GM12878 (cell line): Measurements from ENCODE around the gene CFAP74. TPM values are rescaled to one million over a fixed set of nuclear protein-coding genes. Genes with fewer than 3 reads are reported as not detected.

Source experiments
- ATAC-seq: fragments of 200-7000 bp; cut with Tn5 transposase; 3 replicates; pipeline ENCODE4 v1.9.1; 2020; ENCODE audit warnings: mild to moderate bottlenecking, moderate library complexity
- BruUV-seq: library from RNA; stranded (reverse); fragments of 400-500 nt; replicated peaks from 2 replicates; lab custom pipeline; 2021; lab: Mats Ljungman, UMichigan
- CTCF ChIA-PET: fragments of 300-600 bp; sonication (Branson Sonifier 250); formaldehyde crosslinking; extraction: SDS; loops from one replicate; lab custom pipeline; 2021; ENCODE audit warnings: inconsistent platforms; lab: Yijun Ruan, JAX
- POLR2A ChIA-PET: fragments of 350-600 bp; formaldehyde crosslinking; extraction: SDS; loops from one replicate; lab custom pipeline; 2021; ENCODE audit warnings: inconsistent platforms; lab: Charles Lee
- RAD21 ChIA-PET: fragments of 300-600 bp; sonication (Branson Sonifier 250); formaldehyde crosslinking; loops from one replicate; lab custom pipeline; 2023; ENCODE audit warnings: antibody characterized with exemption; ENCODE audit not compliant: unreplicated experiment; lab: Charles Lee
- SMC1A ChIA-PET: fragments of 300-600 bp; sonication (Branson Sonifier 250); formaldehyde crosslinking; loops from one replicate; lab custom pipeline; 2023; ENCODE audit not compliant: unreplicated experiment, uncharacterized antibody; lab: Charles Lee
- DNase-seq: peaks from one replicate; pipeline ENCODE4 v3.0.0-alpha.2; 2011; ENCODE audit warnings: low read depth, low spot score
- FAIRE-seq: peaks from 3 replicates; lab custom pipeline; 2011; peaks lifted over from hg19 to GRCh38; lab: Jason Lieb, UNC
- H2AFZ ChIP-seq: 2 replicates; pipeline ENCODE4 v1.6.0; 2011; ENCODE audit warnings: low read depth, low read length, control low read depth; ENCODE audit not compliant: control insufficient read depth
- H3K27ac ChIP-seq: 2 replicates; pipeline ENCODE4 v1.5.1; 2011; ENCODE audit warnings: control low read depth; ENCODE audit not compliant: control insufficient read depth, insufficient read depth
- H3K27me3 ChIP-seq, 2 experiments: replicated peaks in 1 of 2; 2 replicates each; pipeline versions ENCODE4 v1.6.0 to v1.6.1; 2011; ENCODE audit warnings: low read length in 1 of 2; ENCODE audit not compliant: control insufficient read depth in 2 of 2, insufficient read depth in 2 of 2
- H3K36me3 ChIP-seq, 2 experiments: 2 replicates each; pipeline ENCODE4 v1.5.1; 2011; ENCODE audit warnings: low read length in 1 of 2; ENCODE audit not compliant: control insufficient read depth in 2 of 2, insufficient read depth in 2 of 2
- H3K4me1 ChIP-seq: 2 replicates; pipeline ENCODE4 v1.6.1; 2011; ENCODE audit warnings: mild to moderate bottlenecking, low read length, moderate library complexity, mixed read lengths; ENCODE audit not compliant: control insufficient read depth, insufficient read depth
- H3K4me2 ChIP-seq: 2 replicates; pipeline ENCODE4 v1.6.0; 2011; ENCODE audit warnings: control low read depth; ENCODE audit not compliant: control insufficient read depth, insufficient read depth
- H3K4me3 ChIP-seq: fragments of 200-600 bp; sonication (generic); 2 replicates; pipeline ENCODE4 v1.5.1; 2016
- H3K79me2 ChIP-seq: 2 replicates; pipeline ENCODE4 v1.6.0; 2011; ENCODE audit warnings: low read length; ENCODE audit not compliant: control insufficient read depth, insufficient read depth
- H3K9ac ChIP-seq: 2 replicates; pipeline ENCODE4 v1.8.0; 2011; ENCODE audit warnings: low read length, control low read depth, mixed read lengths; ENCODE audit not compliant: control insufficient read depth, insufficient read depth
- H3K9me3 ChIP-seq: replicated peaks from 3 replicates; pipeline ENCODE4 v1.5.1; 2011; ENCODE audit warnings: mild to moderate bottlenecking, low read length; ENCODE audit not compliant: control insufficient read depth, insufficient read depth
- H4K20me1 ChIP-seq: 2 replicates; pipeline ENCODE4 v1.6.0; 2011; ENCODE audit not compliant: control insufficient read depth, insufficient read depth
- CTCF ChIP-seq, 3 experiments: IDR thresholded peaks in 2 of 3; conservative IDR thresholded peaks in 1 of 3; 2 replicates each; pipeline ENCODE4 v1.5.1; 2011; ENCODE audit warnings: low read depth in 3 of 3, low read length in 3 of 3, mild to moderate bottlenecking in 3 of 3, control low read depth in 2 of 3, moderate library complexity in 2 of 3, inconsistent platforms in 1 of 3, mixed read lengths in 1 of 3; ENCODE audit not compliant: control insufficient read depth in 2 of 3, insufficient read depth in 1 of 3; ENCODE audit errors: extremely low read depth in 1 of 3
- DPF2 ChIP-seq: fragments of 450-650 bp; IDR thresholded peaks from 2 replicates; pipeline ENCODE4 v1.6.1; 2017; ENCODE audit warnings: mild to moderate bottlenecking
- FOXK2 ChIP-seq: fragments of 450-650 bp; IDR thresholded peaks from 2 replicates; pipeline ENCODE4 v1.6.1; 2017; ENCODE audit warnings: mild to moderate bottlenecking, moderate library complexity
- GATAD2B ChIP-seq: fragments of 450-650 bp; conservative IDR thresholded peaks from 2 replicates; pipeline ENCODE4 v1.6.1; 2017; ENCODE audit warnings: low read depth, mild to moderate bottlenecking, moderate library complexity
- KAT2A ChIP-seq: conservative IDR thresholded peaks from 2 replicates; pipeline ENCODE4 v1.6.1; 2011; ENCODE audit warnings: low read depth, low read length; ENCODE audit not compliant: control insufficient read depth
- MLLT1 ChIP-seq: fragments of 450-650 bp; IDR thresholded peaks from 2 replicates; pipeline ENCODE4 v1.6.1; 2016; ENCODE audit warnings: mild to moderate bottlenecking
- NFYA ChIP-seq: IDR thresholded peaks from 2 replicates; pipeline ENCODE4 v1.6.1; 2011; ENCODE audit warnings: low read depth, mild to moderate bottlenecking, low read length, improper control_type of control experiment, borderline replicate concordance
- RAD51 ChIP-seq: fragments of 450-650 bp; IDR thresholded peaks from 2 replicates; pipeline ENCODE4 v1.6.1; 2016; ENCODE audit warnings: moderate library complexity, mild to moderate bottlenecking, inconsistent platforms
- SIN3A ChIP-seq: IDR thresholded peaks from 2 replicates; pipeline ENCODE4 v1.6.1; 2012; ENCODE audit warnings: low read depth, low read length, improper control_type of control experiment
- SIX5 ChIP-seq: IDR thresholded peaks from 2 replicates; pipeline ENCODE4 v1.6.1; 2011; ENCODE audit warnings: mild to moderate bottlenecking, low read depth, low read length, moderate library complexity; ENCODE audit not compliant: severe bottlenecking
- ZNF24 ChIP-seq: fragments of 450-650 bp; IDR thresholded peaks from 2 replicates; pipeline ENCODE4 v1.6.1; 2017; ENCODE audit warnings: antibody characterized with exemption, mild to moderate bottlenecking
- ZZZ3 ChIP-seq: IDR thresholded peaks from 2 replicates; pipeline ENCODE4 v1.6.1; 2011; ENCODE audit warnings: low read depth; ENCODE audit not compliant: control insufficient read depth, insufficient read length
- WGBS: methylation state at CpG from one replicate; pipeline ENCODE4 v1.1.6; 2016; ENCODE audit warnings: low lambda C conversion rate; ENCODE audit not compliant: insufficient replicate concordance, insufficient coverage; ENCODE audit errors: missing lambda C conversion rate; 5-methylcytosine and 5-hydroxymethylcytosine counted together
- in situ Hi-C: fragments of 300-500 bp; cut with MboI; formaldehyde crosslinking; loops from 9 replicates; pipeline ENCODE4 v1.14.3; 2018; ENCODE audit warnings: mixed read lengths
- intact Hi-C: fragments of 100-400 bp; cut with micrococcal nuclease; formaldehyde crosslinking; loops from one replicate; pipeline ENCODE4 v1.14.2; 2022; ENCODE audit not compliant: unreplicated experiment
- polyA plus RNA-seq, 11 experiments: library from polyadenylated mRNA; depleted of rRNA in 4 of 11; unstranded in 6 of 11; stranded (reverse) in 5 of 11; fragments of >200 nt; fragmentation: Nextera tagmentation in 4 of 11; fragmentation: Illumina TruSeq in 1 of 11; extraction: Ambion mirVana in 4 of 11; extraction: Trizol in 1 of 11; gene quantifications; 1 replicate in 1 of 11; 2 replicates in 10 of 11; pipeline versions ENCODE4 v1.2.1 to v1.2.3, GENCODE V29; 2011 to 2016; ENCODE audit warnings: inconsistent platforms in 2 of 11, missing spikeins in 2 of 11, low read depth in 1 of 11
- total RNA-seq, 4 experiments: library from RNA; depleted of rRNA in 3 of 4; stranded (reverse); fragments of >200 nt in 3 of 4; fragmentation: Illumina TruSeq in 1 of 4; extraction: Trizol in 1 of 4; gene quantifications; 2 replicates each; pipeline versions ENCODE4 v1.2.1 to v1.2.3, GENCODE V29; 2013 to 2021
- TF ChIP-seq, protein P1 (sequence below): fragments of 450-650 bp; IDR thresholded peaks from 2 replicates; pipeline ENCODE4 v1.6.1; 2014; ENCODE audit warnings: mild to moderate bottlenecking
- TF ChIP-seq, protein P2 (sequence below): fragments of 450-650 bp; conservative IDR thresholded peaks from 2 replicates; pipeline ENCODE4 v1.6.1; 2017; ENCODE audit warnings: mild to moderate bottlenecking, moderate library complexity

Gene CFAP74
- total and polyA plus RNA-seq, 10 of the 15 experiments (the other 5 are each of a cell fraction or from before 2014, with no cell fraction given): 0.01 TPM; not detected in 9

GRCh38 chr1:1962752-1963151, 40.8 kb downstream of the CFAP74 start:
- ChIA-PET POLR2A (no interaction called here), CTCF (no interaction called here), RAD21 (no interaction called here), SMC1A (no interaction called here)
- no peaks in the 10 kb centered on the region for H3K79me2 ChIP-seq
- H3K27ac ChIP-seq: no peak overlapping the region
- H4K20me1 ChIP-seq: no peaks in the 10 kb centered on the region
- no peak for DNase-seq
- H3K4me3 ChIP-seq: no peak overlapping the region
- H3K4me2 ChIP-seq: no peak overlapping the region
- intact Hi-C loops (loop anchor here (5.0 kb wide), 1 partner anchor 210 kb away; no protein-coding TSS in a partner anchor), in situ Hi-C loops (loop anchor here (25.0 kb wide), 1 partner anchor 825 kb away; no protein-coding TSS in a partner anchor)
- TF ChIP-seq NFYA (no peak), KAT2A (no peak), GATAD2B (no peak), RAD51 (no peak), CTCF (IDR thresholded peaks at IDR 0.05 in 2 of 3, conservative IDR thresholded peaks at IDR 0.05 in 1 of 3; ENCODE audit: control insufficient read depth in 2 of 3, extremely low read depth in 1 of 3, insufficient read depth in 1 of 3, low read depth in 3 of 3, low read length in 3 of 3) (no peak), ZZZ3 (no peak), SIX5 (no peak), SIN3A (no peak), ZNF24 (no peak), DPF2 (no peak), MLLT1 (no peak), FOXK2 (no peak)
- TF ChIP-seq, protein P1, sequence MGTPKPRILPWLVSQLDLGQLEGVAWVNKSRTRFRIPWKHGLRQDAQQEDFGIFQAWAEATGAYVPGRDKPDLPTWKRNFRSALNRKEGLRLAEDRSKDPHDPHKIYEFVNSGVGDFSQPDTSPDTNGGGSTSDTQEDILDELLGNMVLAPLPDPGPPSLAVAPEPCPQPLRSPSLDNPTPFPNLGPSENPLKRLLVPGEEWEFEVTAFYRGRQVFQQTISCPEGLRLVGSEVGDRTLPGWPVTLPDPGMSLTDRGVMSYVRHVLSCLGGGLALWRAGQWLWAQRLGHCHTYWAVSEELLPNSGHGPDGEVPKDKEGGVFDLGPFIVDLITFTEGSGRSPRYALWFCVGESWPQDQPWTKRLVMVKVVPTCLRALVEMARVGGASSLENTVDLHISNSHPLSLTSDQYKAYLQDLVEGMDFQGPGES: no peak
- TF ChIP-seq, protein P2, sequence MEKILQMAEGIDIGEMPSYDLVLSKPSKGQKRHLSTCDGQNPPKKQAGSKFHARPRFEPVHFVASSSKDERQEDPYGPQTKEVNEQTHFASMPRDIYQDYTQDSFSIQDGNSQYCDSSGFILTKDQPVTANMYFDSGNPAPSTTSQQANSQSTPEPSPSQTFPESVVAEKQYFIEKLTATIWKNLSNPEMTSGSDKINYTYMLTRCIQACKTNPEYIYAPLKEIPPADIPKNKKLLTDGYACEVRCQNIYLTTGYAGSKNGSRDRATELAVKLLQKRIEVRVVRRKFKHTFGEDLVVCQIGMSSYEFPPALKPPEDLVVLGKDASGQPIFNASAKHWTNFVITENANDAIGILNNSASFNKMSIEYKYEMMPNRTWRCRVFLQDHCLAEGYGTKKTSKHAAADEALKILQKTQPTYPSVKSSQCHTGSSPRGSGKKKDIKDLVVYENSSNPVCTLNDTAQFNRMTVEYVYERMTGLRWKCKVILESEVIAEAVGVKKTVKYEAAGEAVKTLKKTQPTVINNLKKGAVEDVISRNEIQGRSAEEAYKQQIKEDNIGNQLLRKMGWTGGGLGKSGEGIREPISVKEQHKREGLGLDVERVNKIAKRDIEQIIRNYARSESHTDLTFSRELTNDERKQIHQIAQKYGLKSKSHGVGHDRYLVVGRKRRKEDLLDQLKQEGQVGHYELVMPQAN: no peak
- no peak for ATAC-seq
- no peaks in the 10 kb centered on the region for H3K9me3 ChIP-seq
- H3K36me3 ChIP-seq: no peaks in the 10 kb centered on the region
- H3K4me1 ChIP-seq: no peaks in the 10 kb centered on the region
- no TSS peak for BruUV-seq
- H3K27me3 ChIP-seq: peaks cover 0 to 3% of the 10 kb centered on the region in 2 experiments; a peak in 2 of 4 replicates
- 25% methylated on average over 2 of the region's 2 CpGs for WGBS
- H3K9ac ChIP-seq: no peak overlapping the region
- no peak overlapping the region for H2AFZ ChIP-seq
- FAIRE-seq: no peak
